ENCODE results near the gene RPS6KA3.

DNA sequence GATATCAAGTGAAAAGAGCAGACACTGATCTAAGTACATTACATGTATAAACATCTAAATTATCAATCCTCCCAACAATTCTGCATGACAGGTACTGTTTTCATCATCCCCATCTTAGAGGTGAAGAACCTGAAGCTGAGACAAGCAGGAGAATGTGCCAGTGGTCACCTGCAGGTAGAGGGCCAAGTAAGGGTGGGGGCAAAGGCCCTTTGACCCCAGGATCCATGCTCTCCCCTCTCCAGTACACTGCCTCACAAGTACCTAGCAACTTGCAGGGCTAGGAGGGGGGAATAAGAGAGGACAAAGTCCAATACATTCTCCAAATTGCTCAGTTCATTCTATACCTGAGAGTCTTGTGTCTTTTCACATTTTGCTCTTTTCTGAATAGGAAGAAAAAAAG lies 141.7 kb downstream of the RPS6KA3 start:
- no peak for TF ChIP-seq COPS2 (conservative IDR thresholded peaks at IDR 0.05)
- TF ChIP-seq, protein P1, sequence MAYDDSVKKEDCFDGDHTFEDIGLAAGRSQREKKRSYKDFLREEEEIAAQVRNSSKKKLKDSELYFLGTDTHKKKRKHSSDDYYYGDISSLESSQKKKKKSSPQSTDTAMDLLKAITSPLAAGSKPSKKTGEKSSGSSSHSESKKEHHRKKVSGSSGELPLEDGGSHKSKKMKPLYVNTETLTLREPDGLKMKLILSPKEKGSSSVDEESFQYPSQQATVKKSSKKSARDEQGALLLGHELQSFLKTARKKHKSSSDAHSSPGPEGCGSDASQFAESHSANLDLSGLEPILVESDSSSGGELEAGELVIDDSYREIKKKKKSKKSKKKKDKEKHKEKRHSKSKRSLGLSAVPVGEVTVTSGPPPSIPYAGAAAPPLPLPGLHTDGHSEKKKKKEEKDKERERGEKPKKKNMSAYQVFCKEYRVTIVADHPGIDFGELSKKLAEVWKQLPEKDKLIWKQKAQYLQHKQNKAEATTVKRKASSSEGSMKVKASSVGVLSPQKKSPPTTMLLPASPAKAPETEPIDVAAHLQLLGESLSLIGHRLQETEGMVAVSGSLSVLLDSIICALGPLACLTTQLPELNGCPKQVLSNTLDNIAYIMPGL (CRISPR knock-in tag; IDR thresholded peaks at IDR 0.05) = no peak
- TF ChIP-seq, protein P2, sequence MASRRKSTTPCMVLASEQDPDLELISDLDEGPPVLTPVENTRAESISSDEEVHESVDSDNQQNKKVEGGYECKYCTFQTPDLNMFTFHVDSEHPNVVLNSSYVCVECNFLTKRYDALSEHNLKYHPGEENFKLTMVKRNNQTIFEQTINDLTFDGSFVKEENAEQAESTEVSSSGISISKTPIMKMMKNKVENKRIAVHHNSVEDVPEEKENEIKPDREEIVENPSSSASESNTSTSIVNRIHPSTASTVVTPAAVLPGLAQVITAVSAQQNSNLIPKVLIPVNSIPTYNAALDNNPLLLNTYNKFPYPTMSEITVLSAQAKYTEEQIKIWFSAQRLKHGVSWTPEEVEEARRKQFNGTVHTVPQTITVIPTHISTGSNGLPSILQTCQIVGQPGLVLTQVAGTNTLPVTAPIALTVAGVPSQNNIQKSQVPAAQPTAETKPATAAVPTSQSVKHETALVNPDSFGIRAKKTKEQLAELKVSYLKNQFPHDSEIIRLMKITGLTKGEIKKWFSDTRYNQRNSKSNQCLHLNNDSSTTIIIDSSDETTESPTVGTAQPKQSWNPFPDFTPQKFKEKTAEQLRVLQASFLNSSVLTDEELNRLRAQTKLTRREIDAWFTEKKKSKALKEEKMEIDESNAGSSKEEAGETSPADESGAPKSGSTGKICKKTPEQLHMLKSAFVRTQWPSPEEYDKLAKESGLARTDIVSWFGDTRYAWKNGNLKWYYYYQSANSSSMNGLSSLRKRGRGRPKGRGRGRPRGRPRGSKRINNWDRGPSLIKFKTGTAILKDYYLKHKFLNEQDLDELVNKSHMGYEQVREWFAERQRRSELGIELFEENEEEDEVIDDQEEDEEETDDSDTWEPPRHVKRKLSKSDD (conservative IDR thresholded peaks at IDR 0.05; ENCODE audit: low read length) = no peak
- TF ChIP-seq KAT7 (CRISPR knock-in tag; IDR thresholded peaks at IDR 0.05; ENCODE audit: borderline replicate concordance) = no peak
- TF ChIP-seq SMAD1 (IDR thresholded peaks at IDR 0.05; ENCODE audit: low read depth, low read length, partially characterized antibody) = no peak
- no peak for TF ChIP-seq TAF1 (IDR thresholded peaks at IDR 0.05; ENCODE audit: control insufficient read depth, extremely low read depth, insufficient read depth, low read length, severe bottlenecking)
- TF ChIP-seq ZNF717 (CRISPR knock-in tag; IDR thresholded peaks at IDR 0.05) = no peak
- TF ChIP-seq KLF13 (tag; IDR thresholded peaks at IDR 0.05; ENCODE audit: borderline replicate concordance, low read depth) = no peak
